SU-DHL-6 (cell line): Measurements from ENCODE around the gene GADD45G.

Experiments used
- EZH2phosphoT487 ChIP-seq: fragments of 200-600 bp; sonication (generic), shearing (Covaris generic); conservative IDR thresholded peaks from 2 replicates; pipeline ENCODE4 v1.6.1; 2018; ENCODE audit warnings: mild to moderate bottlenecking, antibody characterized with exemption, low read length, moderate library complexity, mixed read lengths
- TF ChIP-seq, protein P1 (sequence below): fragments of 200-600 bp; sonication (generic); IDR thresholded peaks from one replicate; pipeline ENCODE4 v1.5.1; 2017; ENCODE audit warnings: antibody characterized with exemption, mild to moderate bottlenecking, low read length, moderate library complexity; ENCODE audit not compliant: insufficient read depth, poor library complexity, severe bottlenecking

DNA sequence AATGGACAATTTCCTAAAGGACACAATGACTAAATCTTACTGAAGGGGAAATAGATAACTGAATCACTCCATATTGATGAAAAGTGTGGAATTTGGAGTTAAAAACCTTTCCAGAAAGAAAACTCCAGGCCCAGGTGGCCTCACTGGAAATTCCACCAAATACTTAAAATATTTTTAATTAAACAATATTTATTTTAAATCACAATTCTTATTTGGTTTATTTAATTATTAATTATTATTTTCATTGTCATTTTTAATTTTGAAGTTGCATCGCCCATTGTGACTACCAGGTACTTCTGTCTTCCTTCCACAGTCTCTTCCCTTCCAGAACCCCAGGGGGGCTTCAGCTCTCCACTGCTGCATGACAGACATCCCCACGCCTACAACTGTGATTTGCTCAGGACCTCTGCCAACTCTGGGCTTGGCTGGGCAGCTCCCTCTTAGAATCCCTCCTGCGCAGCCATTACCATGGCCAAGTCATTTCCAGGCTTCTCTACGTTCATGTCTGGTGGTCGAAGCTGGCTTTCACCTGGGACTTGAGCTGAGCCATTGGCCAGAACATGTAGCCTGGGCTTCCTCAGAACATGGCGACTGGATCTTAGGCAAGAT, 16.4 kb upstream of the GADD45G start:
- TF ChIP-seq, protein P1, sequence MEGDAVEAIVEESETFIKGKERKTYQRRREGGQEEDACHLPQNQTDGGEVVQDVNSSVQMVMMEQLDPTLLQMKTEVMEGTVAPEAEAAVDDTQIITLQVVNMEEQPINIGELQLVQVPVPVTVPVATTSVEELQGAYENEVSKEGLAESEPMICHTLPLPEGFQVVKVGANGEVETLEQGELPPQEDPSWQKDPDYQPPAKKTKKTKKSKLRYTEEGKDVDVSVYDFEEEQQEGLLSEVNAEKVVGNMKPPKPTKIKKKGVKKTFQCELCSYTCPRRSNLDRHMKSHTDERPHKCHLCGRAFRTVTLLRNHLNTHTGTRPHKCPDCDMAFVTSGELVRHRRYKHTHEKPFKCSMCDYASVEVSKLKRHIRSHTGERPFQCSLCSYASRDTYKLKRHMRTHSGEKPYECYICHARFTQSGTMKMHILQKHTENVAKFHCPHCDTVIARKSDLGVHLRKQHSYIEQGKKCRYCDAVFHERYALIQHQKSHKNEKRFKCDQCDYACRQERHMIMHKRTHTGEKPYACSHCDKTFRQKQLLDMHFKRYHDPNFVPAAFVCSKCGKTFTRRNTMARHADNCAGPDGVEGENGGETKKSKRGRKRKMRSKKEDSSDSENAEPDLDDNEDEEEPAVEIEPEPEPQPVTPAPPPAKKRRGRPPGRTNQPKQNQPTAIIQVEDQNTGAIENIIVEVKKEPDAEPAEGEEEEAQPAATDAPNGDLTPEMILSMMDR = no peak
- TF ChIP-seq EZH2phosphoT487 = no peak
